IMR-90 (cell line): ENCODE results near the gene SATB2. TPM values are rescaled to one million over a fixed set of nuclear protein-coding genes. Genes with fewer than 3 reads are reported as not detected.

Source experiments
- ATAC-seq: fragments of 200-7000 bp; cut with Tn5 transposase; 2 replicates; pipeline ENCODE4 v1.9.1; 2020; ENCODE audit warnings: low read depth, mild to moderate bottlenecking, moderate library complexity
- BruUV-seq: library from RNA; stranded (reverse); fragments of 400-500 nt; replicated peaks from 2 replicates; lab custom pipeline; 2021; lab: Mats Ljungman, UMichigan
- CTCF ChIA-PET: fragments of 300-600 bp; formaldehyde crosslinking; extraction: SDS; loops from one replicate; lab custom pipeline; 2021; ENCODE audit warnings: antibody characterized with exemption; lab: Yijun Ruan, JAX
- POLR2A ChIA-PET: fragments of 300-600 bp; sonication (Branson Sonifier 250); formaldehyde crosslinking; loops from one replicate; lab custom pipeline; 2022; ENCODE audit warnings: antibody characterized with exemption; ENCODE audit not compliant: unreplicated experiment; lab: Charles Lee
- DNase-seq: peaks from one replicate; pipeline ENCODE4 v3.0.0; 2013
- H2AFZ ChIP-seq: replicated peaks from 2 replicates; pipeline ENCODE3; 2013; ENCODE audit warnings: low read length, mild to moderate bottlenecking; ENCODE audit not compliant: poor library complexity
- H2AK5ac ChIP-seq: 2 replicates; pipeline ENCODE4 v1.6.1; 2013; ENCODE audit warnings: low read depth, low read length, inconsistent platforms
- H2AK9ac ChIP-seq: replicated peaks from 2 replicates; pipeline ENCODE3; 2013; ENCODE audit warnings: mild to moderate bottlenecking, low read depth, low read length, moderate library complexity; ENCODE audit not compliant: poor library complexity
- H2BK120ac ChIP-seq: 2 replicates; pipeline ENCODE4 v1.6.1; 2013; ENCODE audit warnings: low read depth, low read length, inconsistent platforms
- H2BK15ac ChIP-seq: 3 replicates; pipeline ENCODE4 v1.6.1; 2013; ENCODE audit warnings: low read depth, low read length, inconsistent platforms
- H2BK20ac ChIP-seq: 2 replicates; pipeline ENCODE4 v1.6.1; 2013; ENCODE audit warnings: low read depth, mild to moderate bottlenecking, inconsistent platforms, low read length, moderate library complexity
- H2BK5ac ChIP-seq: 2 replicates; pipeline ENCODE4 v1.6.1; 2013; ENCODE audit warnings: mild to moderate bottlenecking, low read depth, low read length, inconsistent platforms; ENCODE audit not compliant: poor library complexity, severe bottlenecking
- H3K14ac ChIP-seq: replicated peaks from 2 replicates; pipeline ENCODE4 v1.6.1; 2013; ENCODE audit warnings: low read depth, low read length, inconsistent platforms
- H3K18ac ChIP-seq: 2 replicates; pipeline ENCODE4 v1.6.1; 2013; ENCODE audit warnings: low read depth, low read length, control low read depth
- H3K23ac ChIP-seq: 2 replicates; pipeline ENCODE4 v1.6.1; 2013; ENCODE audit warnings: low read depth, low read length, inconsistent platforms
- H3K27ac ChIP-seq: 2 replicates; pipeline ENCODE4 v1.5.1; 2013; ENCODE audit warnings: mild to moderate bottlenecking, control low read depth, low read length; ENCODE audit not compliant: insufficient read depth
- H3K27me3 ChIP-seq: 2 replicates; pipeline ENCODE4 v1.6.1; 2013; ENCODE audit warnings: low read length; ENCODE audit not compliant: control insufficient read depth, insufficient read depth
- H3K36me3 ChIP-seq: 2 replicates; pipeline ENCODE4 v1.6.1; 2013; ENCODE audit warnings: low read length, mixed read lengths; ENCODE audit not compliant: control insufficient read depth, insufficient read depth
- H3K4ac ChIP-seq: 2 replicates; pipeline ENCODE4 v1.6.1; 2013; ENCODE audit warnings: low read depth, low read length, inconsistent platforms
- H3K4me1 ChIP-seq: 2 replicates; pipeline ENCODE4 v1.6.1; 2013; ENCODE audit warnings: low read length, mixed read lengths; ENCODE audit not compliant: control insufficient read depth, insufficient read depth
- H3K4me2 ChIP-seq: 2 replicates; pipeline ENCODE4 v1.6.1; 2013; ENCODE audit warnings: low read depth, mild to moderate bottlenecking, control low read depth, low read length, moderate library complexity
- H3K4me3 ChIP-seq: 2 replicates; pipeline ENCODE4 v1.5.1; 2013; ENCODE audit warnings: low read depth, mild to moderate bottlenecking, control low read depth, low read length, moderate library complexity; ENCODE audit not compliant: insufficient read depth
- H3K56ac ChIP-seq: 2 replicates; pipeline ENCODE4 v1.6.1; 2013; ENCODE audit warnings: low read length, inconsistent platforms; ENCODE audit not compliant: insufficient read depth; ENCODE audit errors: extremely low read depth
- H3K79me1 ChIP-seq, 2 experiments: 2 replicates each; pipeline ENCODE4 v1.6.1; 2013; ENCODE audit warnings: low read length in 2 of 2, inconsistent platforms in 1 of 2, low read depth in 1 of 2
- H3K9ac ChIP-seq: 2 replicates; pipeline ENCODE4 v1.6.1; 2013; ENCODE audit warnings: low read depth, low read length, control low read depth
- H3K9me1 ChIP-seq: 2 replicates; pipeline ENCODE4 v1.6.1; 2013; ENCODE audit warnings: low read length, inconsistent platforms; ENCODE audit not compliant: insufficient read depth
- H3K9me3 ChIP-seq: 2 replicates; pipeline ENCODE4 v1.6.1; 2013; ENCODE audit warnings: low read length; ENCODE audit not compliant: control insufficient read depth, insufficient read depth
- H4K20me1 ChIP-seq: 2 replicates; pipeline ENCODE4 v1.6.1; 2013; ENCODE audit warnings: low read length, inconsistent platforms; ENCODE audit not compliant: insufficient read depth
- H4K5ac ChIP-seq: 2 replicates; pipeline ENCODE4 v1.6.1; 2013; ENCODE audit warnings: mild to moderate bottlenecking, low read depth, low read length, control low read depth
- H4K8ac ChIP-seq, 2 experiments: 2 replicates each; pipeline ENCODE4 v1.6.1; 2013; ENCODE audit warnings: low read depth in 2 of 2, low read length in 2 of 2, control low read depth in 1 of 2, inconsistent platforms in 1 of 2
- H4K91ac ChIP-seq: 2 replicates; pipeline ENCODE4 v1.6.1; 2013; ENCODE audit warnings: low read depth, low read length, inconsistent platforms; ENCODE audit not compliant: insufficient read depth
- BHLHE40 ChIP-seq: fragments of 150-350 bp; IDR thresholded peaks from 2 replicates; pipeline ENCODE4 v1.6.1; 2016; ENCODE audit warnings: mild to moderate bottlenecking, low read depth, low read length
- CHD1 ChIP-seq: IDR thresholded peaks from 2 replicates; pipeline ENCODE4 v1.6.1; 2012; ENCODE audit warnings: low read depth, low read length, improper control_type of control experiment
- MXI1 ChIP-seq: IDR thresholded peaks from 2 replicates; pipeline ENCODE4 v1.6.1; 2012; ENCODE audit warnings: low read depth, mild to moderate bottlenecking, low read length, moderate library complexity, borderline replicate concordance
- RAD21 ChIP-seq: IDR thresholded peaks from 2 replicates; pipeline ENCODE4 v1.6.1; 2012; ENCODE audit warnings: low read length, improper control_type of control experiment
- RCOR1 ChIP-seq: IDR thresholded peaks from 2 replicates; pipeline ENCODE4 v1.6.1; 2012; ENCODE audit warnings: mild to moderate bottlenecking, low read length, improper control_type of control experiment; ENCODE audit not compliant: insufficient replicate concordance
- RFX5 ChIP-seq: IDR thresholded peaks from 2 replicates; pipeline ENCODE4 v1.8.0; 2012; ENCODE audit warnings: low read depth, mild to moderate bottlenecking, low read length, moderate library complexity
- SMC3 ChIP-seq: fragments of 150-350 bp; IDR thresholded peaks from 2 replicates; pipeline ENCODE4 v1.6.1; 2016; ENCODE audit warnings: low read depth, mild to moderate bottlenecking, antibody characterized with exemption, low read length, moderate library complexity
- USF2 ChIP-seq: fragments of 150-350 bp; IDR thresholded peaks from 2 replicates; pipeline ENCODE4 v1.6.1; 2017; ENCODE audit warnings: mild to moderate bottlenecking, antibody characterized with exemption, low read length, low read depth
- WGBS, 2 experiments: methylation state at CpG; one replicate each; pipeline versions ENCODE4 v1.1.5 to v1.1.7; 2013; ENCODE audit warnings: missing lambda C conversion rate in 2 of 2; ENCODE audit not compliant: insufficient read length in 1 of 2; ENCODE audit errors: extremely low coverage in 2 of 2; 5-methylcytosine and 5-hydroxymethylcytosine counted together
- dilution Hi-C: fragments of 300-500 bp; cut with HindIII; formaldehyde crosslinking; loops from one replicate; pipeline ENCODE4 v1.14.3; 2018; ENCODE audit warnings: low sequenced_read_pairs; ENCODE audit not compliant: unreplicated experiment
- in situ Hi-C: fragments of 300-500 bp; cut with MboI; formaldehyde crosslinking; loops from 3 replicates; pipeline ENCODE4 v1.14.3; 2019; ENCODE audit warnings: low sequenced_read_pairs, inconsistent platforms, mixed read lengths
- intact Hi-C: fragments of 100-400 bp; cut with micrococcal nuclease; formaldehyde crosslinking; loops from 2 replicates; pipeline ENCODE4 v1.10.0; 2022
- polyA plus RNA-seq, 3 experiments: library from polyadenylated mRNA; depleted of rRNA; stranded (reverse); fragments of >200 nt; gene quantifications; 2 replicates each; pipeline ENCODE4 v1.2.3, GENCODE V29; 2012; ENCODE audit warnings: low replicate concordance in 1 of 3
- total RNA-seq: library from RNA; depleted of rRNA; stranded (reverse); fragments of >200 nt; gene quantifications from 2 replicates; pipeline ENCODE4 v1.2.3, GENCODE V29; 2012

SATB2 gene
- total and polyA plus RNA-seq, 2 of the 4 experiments (the other 2 are of a cell fraction) = 6.2 to 8.4 TPM

- Histone ChIP-seq H3K4me2 (no peak overlapping the region), H2AK9ac (no peak overlapping the region), H2BK5ac (no peak overlapping the region), H3K4me3 (no peak overlapping the region), H3K9me1 (peaks cover 2% of the 10 kb centered on the region; the same call in 1 of the 2 replicates), H3K4me1 (no peaks in the 10 kb centered on the region), H3K14ac (no peak overlapping the region), H4K20me1 (no peaks in the 10 kb centered on the region), H2AFZ (no peak overlapping the region), H2BK20ac (no peak overlapping the region), H3K23ac (no peak overlapping the region), H3K27me3 (no peaks in the 10 kb centered on the region), H2BK120ac (no peak overlapping the region), H4K91ac (no peak overlapping the region), H3K79me1 (peaks cover 0 to 8% of the 10 kb centered on the region in 2 experiments; a peak in 1 of 4 replicates), H4K8ac (no peak overlapping the region), H4K5ac (no peak overlapping the region), H3K4ac (no peak overlapping the region), H3K56ac (no peak overlapping the region), H3K36me3 (peaks cover 9% of the 10 kb centered on the region), H3K9me3 (no peaks in the 10 kb centered on the region), H3K18ac (no peak overlapping the region), H3K27ac (no peak overlapping the region), H2AK5ac (no peak overlapping the region), H3K9ac (no peak overlapping the region), H2BK15ac (no peak overlapping the region)
- ATAC-seq (no peak), DNase-seq (no peak)
- dilution Hi-C loops (no loop called here), intact Hi-C loops (no loop called here), in situ Hi-C loops (no loop called here)
- no CpG with 5 or more reads among the region's 1 CpG for WGBS, 2 experiments
- BruUV-seq = no TSS peak
- TF ChIP-seq USF2 = no peak
- no peak for TF ChIP-seq RFX5
- no peak for TF ChIP-seq MXI1
- no peak for TF ChIP-seq RCOR1
- no peak for TF ChIP-seq CHD1
- TF ChIP-seq BHLHE40 = no peak
- TF ChIP-seq RAD21 = no peak
- TF ChIP-seq SMC3 = no peak
- ChIA-PET POLR2A (no interaction called here), CTCF (no interaction called here)
Observed at GRCh38 chr2:199384043-199384442, 73.7 kb downstream of the SATB2 start.
